Lung (tissue), 12 donors: ENCODE results near the gene GPR137B. TPM values are rescaled to one million over a fixed set of nuclear protein-coding genes. Genes with fewer than 3 reads are reported as not detected.
A peak's percentile ranks its signal among the peaks of the same experiment; 100 is the strongest.

Source experiments
- ATAC-seq: fragments of 200-7000 bp; cut with Tn5 transposase; one replicate; pipeline ENCODE4 v1.9.1; 2020; ENCODE audit warnings: moderate number of reproducible peaks; ENCODE audit not compliant: insufficient read depth, low FRiP score
- DNase-seq, 3 donors: peaks; one replicate each; pipeline ENCODE4 v3.0.0-alpha.2; 2013 to 2017
- H3K27ac ChIP-seq, 2 donors: one replicate each; pipeline ENCODE4 v1.5.1; 2013; ENCODE audit warnings: mild to moderate bottlenecking in 2 of 2, moderate library complexity in 2 of 2, control low read depth in 1 of 2, inconsistent platforms in 1 of 2, low read depth in 1 of 2, low read length in 1 of 2
- H3K27me3 ChIP-seq, 3 donors: one replicate each; pipeline ENCODE4 v1.5.1; 2013; ENCODE audit warnings: low read length in 2 of 3; ENCODE audit not compliant: control insufficient read depth in 3 of 3, insufficient read depth in 3 of 3
- H3K36me3 ChIP-seq, 4 donors: one replicate each; pipeline ENCODE4 v1.5.1; 2013; ENCODE audit warnings: low read length in 4 of 4, mild to moderate bottlenecking in 1 of 4, moderate library complexity in 1 of 4; ENCODE audit not compliant: control insufficient read depth in 4 of 4, insufficient read depth in 4 of 4
- H3K4me1 ChIP-seq, 5 donors: one replicate each; pipeline ENCODE4 v1.5.1; 2013; ENCODE audit warnings: low read length in 5 of 5, mild to moderate bottlenecking in 2 of 5, moderate library complexity in 1 of 5; ENCODE audit not compliant: control insufficient read depth in 5 of 5, insufficient read depth in 5 of 5
- H3K4me3 ChIP-seq: one replicate; pipeline ENCODE4 v1.5.1; 2013; ENCODE audit warnings: mild to moderate bottlenecking, control low read depth, moderate library complexity
- H3K9ac ChIP-seq, 2 donors: one replicate each; pipeline ENCODE4 v1.5.1; 2013; ENCODE audit warnings: low read length in 2 of 2, control low read depth in 1 of 2; ENCODE audit not compliant: insufficient read depth in 1 of 2
- H3K9me3 ChIP-seq, 4 donors: one replicate each; pipeline ENCODE4 v1.5.1; 2013; ENCODE audit warnings: low read length in 3 of 4, mild to moderate bottlenecking in 1 of 4, moderate library complexity in 1 of 4; ENCODE audit not compliant: control insufficient read depth in 4 of 4, insufficient read depth in 3 of 4
- CTCF ChIP-seq: IDR thresholded peaks from 2 replicates; pipeline ENCODE4 v1.5.1; 2012; ENCODE audit warnings: mild to moderate bottlenecking; ENCODE audit errors: control extremely low read depth, extremely low read depth
- WGBS, 2 donors: extraction: QIAGEN DNeasy Blood & Tissue Kit; methylation state at CpG; one replicate each; pipeline ENCODE4 v1.1.7; 2013; 5-methylcytosine and 5-hydroxymethylcytosine counted together
- polyA plus RNA-seq, 2 donors: library from polyadenylated mRNA; stranded (reverse); fragments of 200-250 nt; gene quantifications; one replicate each; pipeline ENCODE4 v1.2.1, GENCODE V29; 2013
- total RNA-seq, 2 donors: library from RNA; depleted of rRNA in 1 of 2; stranded (reverse); fragments of >200 nt in 1 of 2; gene quantifications; one replicate each; pipeline ENCODE4 v1.2.1, GENCODE V29; 2014 to 2021
- donor health status: control.
- donor health status: control.
- donor health status: Bipolar disorder and iron deficiency.
- donor health status: healthy.
- donor health status: DM: yes; HTN: yes; CAD: no.

Gene GPR137B
- total and polyA plus RNA-seq, 4 donors = 7.0 to 31.0 (median 19.1) TPM

- 90 to 94% methylated on average over 1 of the region's 1 CpG for WGBS, 2 donors
- ATAC-seq (no peak), DNase-seq (peak in 2 of 3 donors; percentile 26 to 58)
- no peaks in the 10 kb centered on the region for H3K9me3 ChIP-seq
- peaks cover 0 to 11% (median 2%) of the 10 kb centered on the region in 4 donors for H3K36me3 ChIP-seq
- H3K4me1 ChIP-seq = no peaks in the 10 kb centered on the region
- no peak for TF ChIP-seq CTCF
- no peaks in the 10 kb centered on the region for H3K27me3 ChIP-seq
- H3K27ac ChIP-seq = no peak overlapping the region
- no peak overlapping the region for H3K4me3 ChIP-seq
- H3K9ac ChIP-seq = no peak overlapping the region
Measured at GRCh38 chr1:236239092-236239585, 96.8 kb downstream of the GPR137B start.

GRCh38 chr1:236240675-236241074 lies 98.3 kb downstream of the GPR137B start:
- peaks cover 0 to 8% (median 1%) of the 10 kb centered on the region in 4 donors for H3K36me3 ChIP-seq
- TF ChIP-seq CTCF = no peak

DNA sequence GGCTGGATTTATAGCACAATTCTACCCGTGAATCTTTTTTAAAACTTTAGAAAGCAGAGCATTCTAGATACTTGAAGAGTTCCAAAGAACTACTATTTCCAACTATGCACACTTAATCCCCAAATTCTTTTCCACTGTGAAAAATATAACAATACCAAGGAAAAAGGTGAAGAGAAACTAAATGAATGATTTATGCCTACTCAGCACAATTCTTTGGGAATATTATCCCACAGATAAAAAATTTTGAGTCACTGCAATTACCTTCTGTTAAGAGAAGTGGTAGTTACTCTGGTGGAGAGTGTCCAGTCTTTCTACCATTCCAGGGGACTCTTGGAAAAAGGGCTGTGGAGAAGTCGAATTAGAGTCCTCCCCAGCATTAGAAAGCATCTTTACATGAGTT lies 100.2 kb downstream of the GPR137B start:
- no peak for DNase-seq
- H3K27ac ChIP-seq = no peak overlapping the region
- H3K36me3 ChIP-seq = peaks cover 0 to 8% (median 1%) of the 10 kb centered on the region in 4 donors
- no peak overlapping the region for H3K4me3 ChIP-seq
- TF ChIP-seq CTCF = no peak
- no peak overlapping the region for H3K9ac ChIP-seq
- ATAC-seq = no peak
- WGBS, 2 donors = 96% methylated on average over 2 of the region's 2 CpGs
- H3K27me3 ChIP-seq = no peaks in the 10 kb centered on the region
- H3K9me3 ChIP-seq = no peaks in the 10 kb centered on the region
- no peaks in the 10 kb centered on the region for H3K4me1 ChIP-seq

More at GRCh38 chr1:236240675-236241074, 98.3 kb downstream of the GPR137B start:
- no peaks in the 10 kb centered on the region for H3K9me3 ChIP-seq
- H3K27me3 ChIP-seq = no peaks in the 10 kb centered on the region
- ATAC-seq = no peak
- H3K4me1 ChIP-seq = no peaks in the 10 kb centered on the region
- no peak for DNase-seq
- H3K4me3 ChIP-seq = no peak overlapping the region
- H3K9ac ChIP-seq = no peak overlapping the region
- WGBS, 2 donors = 93 to 98% methylated on average over 3 of the region's 3 CpGs
- no peak overlapping the region for H3K27ac ChIP-seq

- no peak overlapping the region for H3K9ac ChIP-seq
- H3K9me3 ChIP-seq = no peaks in the 10 kb centered on the region
- no peaks in the 10 kb centered on the region for H3K27me3 ChIP-seq
- ATAC-seq (no peak), DNase-seq (no peak)
- 95 to 97% methylated on average over 3 of the region's 3 CpGs for WGBS, 2 donors
- no peak for TF ChIP-seq CTCF
- no peaks in the 10 kb centered on the region for H3K4me1 ChIP-seq
- no peak overlapping the region for H3K27ac ChIP-seq
- H3K36me3 ChIP-seq = peaks cover 0 to 5% (median 1%) of the 10 kb centered on the region in 4 donors
- no peak overlapping the region for H3K4me3 ChIP-seq
Measured at GRCh38 chr1:236247286-236247685, 104.9 kb downstream of the GPR137B start.
